ENCODE results near the gene NCAM1. TPM values are rescaled to one million over a fixed set of nuclear protein-coding genes. Genes with fewer than 3 reads are reported as not detected.
A peak's percentile ranks its signal among the peaks of the same experiment; 100 is the strongest.

NCAM1 gene
- total RNA-seq, 4 donors from 2014 or later, result 94.8 to 195 (median 150) TPM

DNA sequence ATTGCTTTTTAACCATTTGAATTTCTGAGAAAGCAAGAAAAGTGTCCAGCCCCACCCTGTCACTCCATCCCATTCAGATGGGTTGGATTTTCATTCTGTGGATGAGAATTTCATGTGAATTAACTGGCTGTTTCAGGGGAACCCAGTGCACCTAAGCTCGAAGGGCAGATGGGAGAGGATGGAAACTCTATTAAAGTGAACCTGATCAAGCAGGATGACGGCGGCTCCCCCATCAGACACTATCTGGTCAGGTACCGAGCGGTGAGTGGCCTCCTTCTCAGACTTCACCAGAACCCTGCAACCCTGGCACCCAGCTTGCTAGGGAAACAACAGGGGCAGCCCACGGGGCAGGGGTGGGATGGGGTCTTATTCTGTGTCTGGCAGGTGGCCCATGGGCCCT lies 294.5 kb downstream of the NCAM1 start:
- Histone ChIP-seq H3K9me3 (no peaks in the 10 kb centered on the region), H3K27ac (no peak overlapping the region), H3K4me3 (replicated peaks in 1 of 3) (no peak overlapping the region), H3K36me3 (no peaks in the 10 kb centered on the region), H3K27me3 (no peaks in the 10 kb centered on the region), H3K4me1 (peaks cover 0 to 7% of the 10 kb centered on the region in 2 donors)
- intact Hi-C loops (cut with DNase I), result no loop called here
- WGBS, 2 donors, result 88 to 95% methylated on average over 6 of the region's 6 CpGs
- DNase-seq, result no peak
- no peak for TF ChIP-seq POLR2A (IDR thresholded peaks at IDR 0.05)
- TF ChIP-seq CTCF (IDR thresholded peaks at IDR 0.05), result no peak

GRCh38 chr11:113256431-113257202 lies 295.4 kb downstream of the NCAM1 start:
- TF ChIP-seq CTCF (IDR thresholded peaks at IDR 0.05) (no peak), POLR2A (IDR thresholded peaks at IDR 0.05) (no peak)
- Histone ChIP-seq H3K27ac (no peak overlapping the region), H3K4me1 (peaks cover 0 to 7% of the 10 kb centered on the region in 2 donors), H3K27me3 (no peaks in the 10 kb centered on the region), H3K36me3 (no peaks in the 10 kb centered on the region), H3K9me3 (no peaks in the 10 kb centered on the region), H3K4me3 (replicated peaks in 1 of 3) (no peak overlapping the region)
- WGBS, 2 donors, result 69 to 70% methylated on average over 2 to 3 of the region's 3 CpGs
- DNase-seq, result peak; percentile 43 to 55
- intact Hi-C loops (cut with DNase I), result no loop called here

DNA sequence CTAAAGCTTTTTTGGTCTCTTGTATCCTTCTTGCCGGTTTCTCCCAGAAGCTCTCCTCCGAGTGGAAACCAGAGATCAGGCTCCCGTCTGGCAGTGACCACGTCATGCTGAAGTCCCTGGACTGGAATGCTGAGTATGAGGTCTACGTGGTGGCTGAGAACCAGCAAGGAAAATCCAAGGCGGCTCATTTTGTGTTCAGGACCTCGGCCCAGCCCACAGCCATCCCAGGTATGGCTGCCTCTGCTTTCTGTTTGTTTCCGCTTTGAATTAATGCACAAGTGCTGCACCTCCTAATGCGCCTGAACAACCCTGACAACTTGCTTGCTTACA lies 298.8 kb downstream of the NCAM1 start:
- Histone ChIP-seq H3K36me3 (no peaks in the 10 kb centered on the region), H3K4me1 (peaks cover 6 to 30% of the 10 kb centered on the region in 2 donors), H3K27ac (no peak overlapping the region), H3K27me3 (no peaks in the 10 kb centered on the region), H3K4me3 (replicated peaks in 1 of 3) (no peak overlapping the region), H3K9me3 (no peaks in the 10 kb centered on the region)
- TF ChIP-seq POLR2A (IDR thresholded peaks at IDR 0.05) (no peak), CTCF (IDR thresholded peaks at IDR 0.05) (no peak)
- WGBS, 2 donors, result 98 to 99% methylated on average over 9 of the region's 9 CpGs
- intact Hi-C loops (cut with DNase I), result no loop called here
- DNase-seq, result no peak

DNA sequence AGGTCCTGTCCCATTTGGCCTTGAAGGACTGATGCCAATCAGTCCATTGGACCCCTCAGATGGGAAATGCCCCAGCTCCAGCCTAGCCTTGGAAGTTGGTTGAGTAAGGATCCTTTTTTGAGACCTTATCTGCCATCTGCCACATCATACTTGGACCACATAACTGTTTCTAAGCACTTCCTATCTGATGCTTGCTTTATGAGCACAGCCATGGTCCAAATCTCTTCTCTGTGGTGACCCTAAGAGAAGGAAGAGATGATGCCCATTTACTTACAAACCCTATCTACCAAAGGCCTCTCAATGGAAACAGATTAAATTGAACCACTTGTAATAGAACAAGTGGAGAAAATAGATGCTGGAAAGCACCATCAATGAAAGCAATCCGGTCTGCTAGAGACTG lies 299.3 kb downstream of the NCAM1 start:
- no peak for TF ChIP-seq POLR2A (IDR thresholded peaks at IDR 0.05)
- TF ChIP-seq CTCF (IDR thresholded peaks at IDR 0.05), result no peak
- H3K4me1 ChIP-seq, result peaks cover 6 to 30% of the 10 kb centered on the region in 2 donors
- no peak for DNase-seq
- intact Hi-C loops (cut with DNase I), result no loop called here
- WGBS, 2 donors, result 92 to 93% methylated on average over 1 of the region's 1 CpG
- no peak overlapping the region for H3K4me3 ChIP-seq (replicated peaks in 1 of 3)
- H3K36me3 ChIP-seq, result no peaks in the 10 kb centered on the region
- no peak overlapping the region for H3K27ac ChIP-seq
- H3K27me3 ChIP-seq, result no peaks in the 10 kb centered on the region
- H3K9me3 ChIP-seq, result no peaks in the 10 kb centered on the region

DNA sequence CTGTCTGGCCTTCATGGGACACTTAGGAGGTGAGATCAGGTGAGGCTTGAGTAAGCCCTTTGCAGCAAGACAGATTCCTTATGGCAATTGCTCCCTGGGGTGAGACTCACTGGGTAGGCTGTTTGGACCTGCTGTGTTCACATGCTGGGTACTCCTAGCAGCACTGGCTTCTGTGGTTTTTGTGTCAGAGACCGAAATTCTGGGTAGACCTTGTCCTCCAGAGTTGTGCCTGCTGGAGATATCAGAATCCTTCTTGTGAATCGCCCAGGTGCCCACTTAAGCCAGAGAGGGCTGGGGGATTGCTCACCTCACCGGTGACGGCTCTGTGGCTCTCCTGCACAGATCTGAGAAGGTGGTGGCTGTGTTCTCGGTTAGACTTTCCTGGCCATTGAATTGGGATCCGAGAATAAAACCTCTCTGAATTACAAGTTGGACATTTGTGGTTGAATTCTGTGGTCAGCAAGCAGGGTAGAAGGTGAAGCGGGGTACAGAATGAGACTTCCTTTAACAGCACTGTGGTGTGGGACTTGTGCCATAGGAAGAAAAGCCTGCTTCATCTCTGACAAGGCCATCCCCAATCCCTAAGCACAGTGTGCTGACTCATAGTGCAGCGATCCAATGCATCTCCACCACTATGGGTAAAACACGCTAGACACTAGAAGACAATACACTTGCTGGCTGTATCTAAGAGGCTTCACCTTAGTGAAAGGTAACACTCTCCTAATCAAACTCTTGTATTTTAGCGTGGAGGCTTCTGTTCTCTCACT lies 300.7 kb downstream of the NCAM1 start:
- H3K27me3 ChIP-seq, result no peaks in the 10 kb centered on the region
- no peak for TF ChIP-seq CTCF (IDR thresholded peaks at IDR 0.05)
- no peak for TF ChIP-seq POLR2A (IDR thresholded peaks at IDR 0.05)
- H3K36me3 ChIP-seq, result no peaks in the 10 kb centered on the region
- 95 to 97% methylated on average over 10 of the region's 10 CpGs for WGBS, 2 donors
- H3K9me3 ChIP-seq, result no peaks in the 10 kb centered on the region
- DNase-seq, result no peak
- peaks cover 6 to 27% of the 10 kb centered on the region in 2 donors for H3K4me1 ChIP-seq
- H3K4me3 ChIP-seq (replicated peaks in 1 of 3), result no peak overlapping the region
- H3K27ac ChIP-seq, result peak overlapping the region in 1 of 3 donors; percentile 8
- intact Hi-C loops (cut with DNase I), result no loop called here

Data from thyroid gland (tissue), 4 donors.